ENCODE results near the gene EDEM2. TPM values are rescaled to one million over a fixed set of nuclear protein-coding genes. Genes with fewer than 3 reads are reported as not detected.
A peak's percentile ranks its signal among the peaks of the same experiment; 100 is the strongest.

Gene EDEM2
- total and polyA plus RNA-seq, 2 of the 13 experiments (the other 11 are each of a cell fraction or from before 2014, with no cell fraction given), result 33.1 to 46.9 TPM

DNA sequence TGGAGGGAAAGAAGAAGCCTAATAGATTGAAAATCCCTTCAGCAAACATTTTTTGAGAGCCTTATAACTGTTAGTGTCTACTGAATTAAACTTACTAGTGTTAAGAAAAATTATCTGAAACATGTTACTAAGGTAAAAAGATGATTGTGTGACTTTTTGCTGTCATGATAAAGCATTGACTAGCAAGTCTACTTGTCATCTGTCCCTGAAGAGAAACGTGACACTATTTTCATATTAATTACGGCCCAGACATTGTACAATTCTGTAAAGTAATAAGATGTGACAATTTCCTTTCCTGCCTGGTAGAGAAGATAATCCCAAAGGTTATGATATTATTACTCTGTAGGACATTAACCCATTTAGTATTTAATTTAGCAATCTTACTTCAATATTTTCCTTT, 8.8 kb upstream of the EDEM2 start:
- Histone ChIP-seq H3K9ac (ENCODE audit: insufficient read depth, low read depth, low read length) (no peak overlapping the region), H3K9me3 (ENCODE audit: low read length) (no peaks in the 10 kb centered on the region), H3K4me2 (ENCODE audit: low read depth, low read length) (no peak overlapping the region), H3K79me2 (ENCODE audit: insufficient read depth, low read length) (no peaks in the 10 kb centered on the region), H2AFZ (ENCODE audit: low read length) (no peak overlapping the region), H4K20me1 (ENCODE audit: insufficient read depth, low read length) (no peaks in the 10 kb centered on the region), H3K27me3 (ENCODE audit: control insufficient read depth in 1 of 2, insufficient read depth in 2 of 2, low read length in 2 of 2) (no peaks in the 10 kb centered on the region), H3K4me1 (ENCODE audit: insufficient read depth, low read length) (peaks cover 21% of the 10 kb centered on the region), H3K36me3 (replicated peaks in 1 of 2; ENCODE audit: control insufficient read depth in 1 of 2, insufficient read depth in 2 of 2, low read length in 2 of 2) (no peaks in the 10 kb centered on the region), H3K27ac (ENCODE audit: extremely low read length, insufficient read depth, low read length) (peak overlapping the region; percentile 19), H3K4me3 (replicated peaks in 1 of 3; ENCODE audit: insufficient read depth in 1 of 3, low read depth in 2 of 3, low read length in 3 of 3) (no peak overlapping the region)
- ATAC-seq (no peak), DNase-seq (ENCODE audit: low spot score) (no peak), FAIRE-seq (no peak)
- in situ Hi-C loops (cut with HindIII; ENCODE audit: extremely low pct_ligation_motif_present, low pct_unique_long_range_greater_than_20kb) (no loop called here), intact Hi-C loops (cut with micrococcal nuclease; ENCODE audit: unreplicated experiment) (no loop called here)
- POLR2A ChIA-PET, result no interaction called here
- CTCF ChIA-PET (ENCODE audit: low intra/inter-chr PET ratio, low total read pairs), result interaction anchor here (0.9 kb wide), 1 partner anchor 52 kb away, joined by 3 read pairs; no protein-coding TSS in a partner anchor
- WGBS (ENCODE audit: low lambda C conversion rate), result 93% methylated on average over 2 of the region's 2 CpGs
- no TSS peak for BruUV-seq (replicated peaks)
- TF ChIP-seq SIX4 (CRISPR knock-in tag; IDR thresholded peaks at IDR 0.05), result no peak

DNA sequence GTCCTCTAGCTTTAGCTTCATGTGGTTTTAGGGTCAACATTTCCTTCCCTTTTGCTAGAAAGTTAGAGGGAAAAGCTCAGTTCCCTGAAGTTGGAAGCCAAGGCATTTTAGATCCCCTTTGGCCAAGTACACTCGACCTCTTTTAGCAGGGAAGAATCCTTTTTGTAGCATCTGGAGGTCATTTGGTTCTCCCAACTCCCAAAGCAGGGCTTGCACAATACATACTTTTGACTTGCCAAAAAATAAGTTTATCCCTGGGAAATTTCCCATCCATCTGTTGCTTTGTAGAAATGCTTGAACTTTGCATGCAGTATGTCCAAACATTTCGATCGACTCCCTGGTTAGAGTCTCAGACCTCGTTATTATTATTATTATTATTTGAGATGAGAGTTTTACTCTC, 4.6 kb upstream of the EDEM2 start:
- intact Hi-C loops (cut with micrococcal nuclease; ENCODE audit: unreplicated experiment), result no loop called here
- Histone ChIP-seq H3K27me3 (ENCODE audit: control insufficient read depth in 1 of 2, insufficient read depth in 2 of 2, low read length in 2 of 2) (no peaks in the 10 kb centered on the region; a peak in 1 of 5 replicates), H3K9me3 (ENCODE audit: low read length) (no peaks in the 10 kb centered on the region), H4K20me1 (ENCODE audit: insufficient read depth, low read length) (no peaks in the 10 kb centered on the region), H3K4me1 (ENCODE audit: insufficient read depth, low read length) (peaks cover 30% of the 10 kb centered on the region), H3K27ac (ENCODE audit: extremely low read length, insufficient read depth, low read length) (no peak overlapping the region), H3K4me3 (replicated peaks in 1 of 3; ENCODE audit: insufficient read depth in 1 of 3, low read depth in 2 of 3, low read length in 3 of 3) (no peak overlapping the region), H2AFZ (ENCODE audit: low read length) (no peak overlapping the region), H3K4me2 (ENCODE audit: low read depth, low read length) (no peak overlapping the region), H3K36me3 (replicated peaks in 1 of 2; ENCODE audit: control insufficient read depth in 1 of 2, insufficient read depth in 2 of 2, low read length in 2 of 2) (no peaks in the 10 kb centered on the region), H3K79me2 (ENCODE audit: insufficient read depth, low read length) (no peaks in the 10 kb centered on the region), H3K9ac (ENCODE audit: insufficient read depth, low read depth, low read length) (no peak overlapping the region)
- ChIA-PET POLR2A (no interaction called here), CTCF (ENCODE audit: low intra/inter-chr PET ratio, low total read pairs) (no interaction called here)
- WGBS (ENCODE audit: low lambda C conversion rate), result 77% methylated on average over 4 of the region's 4 CpGs
- FAIRE-seq (no peak), ATAC-seq (no peak), DNase-seq (ENCODE audit: low spot score) (no peak)
- TF ChIP-seq CEBPB (IDR thresholded peaks at IDR 0.05; ENCODE audit: borderline replicate concordance, low read depth, low read length), result peak; percentile 42; the same call in 1 of the 2 replicates
- TF ChIP-seq, protein P1, sequence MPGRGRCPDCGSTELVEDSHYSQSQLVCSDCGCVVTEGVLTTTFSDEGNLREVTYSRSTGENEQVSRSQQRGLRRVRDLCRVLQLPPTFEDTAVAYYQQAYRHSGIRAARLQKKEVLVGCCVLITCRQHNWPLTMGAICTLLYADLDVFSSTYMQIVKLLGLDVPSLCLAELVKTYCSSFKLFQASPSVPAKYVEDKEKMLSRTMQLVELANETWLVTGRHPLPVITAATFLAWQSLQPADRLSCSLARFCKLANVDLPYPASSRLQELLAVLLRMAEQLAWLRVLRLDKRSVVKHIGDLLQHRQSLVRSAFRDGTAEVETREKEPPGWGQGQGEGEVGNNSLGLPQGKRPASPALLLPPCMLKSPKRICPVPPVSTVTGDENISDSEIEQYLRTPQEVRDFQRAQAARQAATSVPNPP (CRISPR knock-in tag; IDR thresholded peaks at IDR 0.05), result no peak
- no TSS peak for BruUV-seq (replicated peaks)
- in situ Hi-C loops (cut with HindIII; ENCODE audit: extremely low pct_ligation_motif_present, low pct_unique_long_range_greater_than_20kb), result no loop called here

Measured in HepG2 (cell line).